Gastrocnemius medialis (tissue), 4 donors: Measurements from ENCODE around the gene MARCHF4.

Experiments
- POLR2A ChIP-seq, 2 donors: fragments of 450-650 bp; IDR thresholded peaks; one replicate each; pipeline ENCODE4 v1.6.1; 2017; ENCODE audit warnings: antibody characterized with exemption in 2 of 2, mild to moderate bottlenecking in 2 of 2, moderate library complexity in 2 of 2
- TF ChIP-seq, protein P1 (sequence below), 5 experiments: fragments of 450-650 bp in 3 of 5; fragments of 200-600 bp in 2 of 5; sonication (generic) in 2 of 5; IDR thresholded peaks in 4 of 5; conservative IDR thresholded peaks in 1 of 5; 1 replicate in 4 of 5; 2 replicates in 1 of 5; pipeline ENCODE4 v1.5.1; 2016 to 2019; ENCODE audit warnings: antibody characterized with exemption in 5 of 5, mild to moderate bottlenecking in 3 of 5, moderate library complexity in 3 of 5

DNA sequence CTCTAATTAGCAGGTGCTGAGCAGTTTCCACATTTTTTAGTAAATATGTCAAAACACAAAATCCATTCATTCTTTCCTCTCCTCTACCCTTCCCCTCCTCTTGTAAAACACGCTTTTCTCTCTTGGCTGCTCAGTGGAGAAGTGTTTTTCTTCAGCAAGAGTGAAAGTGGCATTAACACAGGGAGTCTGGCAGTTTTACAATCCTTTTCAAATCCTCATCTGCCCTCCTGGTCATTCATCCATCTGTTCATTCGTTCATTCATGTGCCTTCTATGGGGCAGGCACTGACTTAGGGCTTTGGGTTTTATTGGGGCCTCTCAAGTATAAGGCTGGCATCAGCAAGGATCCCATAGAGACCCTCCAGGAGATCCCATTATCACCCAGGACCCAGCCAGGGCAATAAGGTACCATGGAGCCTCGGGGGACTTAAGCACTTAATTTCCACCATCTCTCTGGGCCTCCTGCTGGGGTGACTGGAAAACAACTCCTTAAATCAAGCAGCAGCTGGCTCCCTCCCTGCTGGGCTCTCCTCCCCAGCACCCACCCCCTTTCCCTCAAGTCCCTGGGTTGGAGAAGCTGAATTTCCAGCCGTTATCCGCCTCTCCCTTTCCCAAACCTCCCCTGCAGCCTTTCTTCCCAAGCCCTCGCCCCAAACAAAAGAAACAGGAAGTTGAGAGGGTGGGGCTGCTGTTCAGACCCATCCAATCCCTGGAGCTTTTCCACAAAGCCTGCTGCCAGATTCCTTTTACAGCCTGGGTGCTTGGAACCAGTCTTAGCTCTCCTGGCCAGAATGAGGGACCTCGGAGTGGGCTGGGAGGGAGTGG lies 32.6 kb downstream of the MARCHF4 start:
- TF ChIP-seq POLR2A (IDR thresholded peaks at IDR 0.05) = no peak
- TF ChIP-seq, protein P1, sequence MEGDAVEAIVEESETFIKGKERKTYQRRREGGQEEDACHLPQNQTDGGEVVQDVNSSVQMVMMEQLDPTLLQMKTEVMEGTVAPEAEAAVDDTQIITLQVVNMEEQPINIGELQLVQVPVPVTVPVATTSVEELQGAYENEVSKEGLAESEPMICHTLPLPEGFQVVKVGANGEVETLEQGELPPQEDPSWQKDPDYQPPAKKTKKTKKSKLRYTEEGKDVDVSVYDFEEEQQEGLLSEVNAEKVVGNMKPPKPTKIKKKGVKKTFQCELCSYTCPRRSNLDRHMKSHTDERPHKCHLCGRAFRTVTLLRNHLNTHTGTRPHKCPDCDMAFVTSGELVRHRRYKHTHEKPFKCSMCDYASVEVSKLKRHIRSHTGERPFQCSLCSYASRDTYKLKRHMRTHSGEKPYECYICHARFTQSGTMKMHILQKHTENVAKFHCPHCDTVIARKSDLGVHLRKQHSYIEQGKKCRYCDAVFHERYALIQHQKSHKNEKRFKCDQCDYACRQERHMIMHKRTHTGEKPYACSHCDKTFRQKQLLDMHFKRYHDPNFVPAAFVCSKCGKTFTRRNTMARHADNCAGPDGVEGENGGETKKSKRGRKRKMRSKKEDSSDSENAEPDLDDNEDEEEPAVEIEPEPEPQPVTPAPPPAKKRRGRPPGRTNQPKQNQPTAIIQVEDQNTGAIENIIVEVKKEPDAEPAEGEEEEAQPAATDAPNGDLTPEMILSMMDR (IDR thresholded peaks at IDR 0.05 in 4 of 5, conservative IDR thresholded peaks at IDR 0.05 in 1 of 5) = no peak
